ENCODE data around the gene PLD6.

GRCh38 chr17:17173921-17174320 lies 32.2 kb downstream of the PLD6 start:
- TF ChIP-seq, protein P1, sequence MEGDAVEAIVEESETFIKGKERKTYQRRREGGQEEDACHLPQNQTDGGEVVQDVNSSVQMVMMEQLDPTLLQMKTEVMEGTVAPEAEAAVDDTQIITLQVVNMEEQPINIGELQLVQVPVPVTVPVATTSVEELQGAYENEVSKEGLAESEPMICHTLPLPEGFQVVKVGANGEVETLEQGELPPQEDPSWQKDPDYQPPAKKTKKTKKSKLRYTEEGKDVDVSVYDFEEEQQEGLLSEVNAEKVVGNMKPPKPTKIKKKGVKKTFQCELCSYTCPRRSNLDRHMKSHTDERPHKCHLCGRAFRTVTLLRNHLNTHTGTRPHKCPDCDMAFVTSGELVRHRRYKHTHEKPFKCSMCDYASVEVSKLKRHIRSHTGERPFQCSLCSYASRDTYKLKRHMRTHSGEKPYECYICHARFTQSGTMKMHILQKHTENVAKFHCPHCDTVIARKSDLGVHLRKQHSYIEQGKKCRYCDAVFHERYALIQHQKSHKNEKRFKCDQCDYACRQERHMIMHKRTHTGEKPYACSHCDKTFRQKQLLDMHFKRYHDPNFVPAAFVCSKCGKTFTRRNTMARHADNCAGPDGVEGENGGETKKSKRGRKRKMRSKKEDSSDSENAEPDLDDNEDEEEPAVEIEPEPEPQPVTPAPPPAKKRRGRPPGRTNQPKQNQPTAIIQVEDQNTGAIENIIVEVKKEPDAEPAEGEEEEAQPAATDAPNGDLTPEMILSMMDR (IDR thresholded peaks at IDR 0.05; ENCODE audit: insufficient read depth, low read length, poor library complexity, severe bottlenecking), result no peak
- no peak for TF ChIP-seq EZH2phosphoT487 (conservative IDR thresholded peaks at IDR 0.05; ENCODE audit: low read length)
